Measurements from ENCODE around the gene NAV1.
"Not testable (repeated sequence)": the region's sequence is repeated elsewhere in the genome, so short reads cannot be mapped to it uniquely, and the experiment has no call there.

NAV1 gene

GRCh38 chr1:201504179-201504631 is 34.7 kb upstream of the NAV1 start:
- DNase-seq (ENCODE audit: low read depth, low spot score), result no peak

- DNase-seq (ENCODE audit: low read depth, low spot score), result no peak
Observed at GRCh38 chr1:201504799-201505502, 34.0 kb upstream of the NAV1 start.

DNA sequence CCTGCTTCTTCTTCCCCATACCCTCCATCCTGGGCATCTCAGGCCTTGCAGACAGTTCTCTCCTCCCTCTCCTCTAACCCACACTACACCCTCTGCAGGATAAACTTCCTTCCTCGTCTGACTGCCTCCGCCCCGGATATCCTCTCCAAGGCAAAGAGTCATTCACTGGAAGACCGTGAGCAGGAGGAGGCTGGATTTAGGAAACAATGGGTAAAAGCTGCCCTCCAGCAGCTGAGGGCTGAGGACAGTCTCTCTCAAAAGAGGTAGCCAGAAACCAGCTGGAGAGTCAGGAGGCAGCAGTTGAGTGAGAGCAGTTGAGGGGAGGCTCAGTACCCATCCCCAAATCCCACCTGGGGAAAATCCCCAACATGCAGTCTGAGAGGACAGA is 33.4 kb upstream of the NAV1 start:
- DNase-seq (ENCODE audit: low read depth, low spot score), result no peak

DNA sequence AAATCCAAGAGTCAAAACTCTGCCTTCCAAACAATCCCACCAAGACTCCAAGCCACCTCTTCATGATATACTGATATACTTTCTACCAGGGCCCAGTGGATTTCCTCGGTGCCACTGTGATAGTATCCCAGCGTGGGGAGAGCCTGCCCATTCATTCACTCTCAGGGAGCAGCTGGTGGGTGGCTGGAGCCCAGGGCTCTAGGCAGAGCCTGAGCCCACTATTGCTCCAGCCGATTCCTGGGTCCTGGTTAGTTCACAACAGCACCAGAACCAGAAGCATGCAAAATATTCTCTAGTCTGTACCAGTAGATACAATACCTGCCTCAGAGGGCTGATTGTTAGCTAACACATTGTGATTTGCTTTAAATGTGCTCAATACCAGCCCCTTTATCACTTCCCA is 32.8 kb upstream of the NAV1 start:
- no peak for DNase-seq (ENCODE audit: low read depth, low spot score)

DNA sequence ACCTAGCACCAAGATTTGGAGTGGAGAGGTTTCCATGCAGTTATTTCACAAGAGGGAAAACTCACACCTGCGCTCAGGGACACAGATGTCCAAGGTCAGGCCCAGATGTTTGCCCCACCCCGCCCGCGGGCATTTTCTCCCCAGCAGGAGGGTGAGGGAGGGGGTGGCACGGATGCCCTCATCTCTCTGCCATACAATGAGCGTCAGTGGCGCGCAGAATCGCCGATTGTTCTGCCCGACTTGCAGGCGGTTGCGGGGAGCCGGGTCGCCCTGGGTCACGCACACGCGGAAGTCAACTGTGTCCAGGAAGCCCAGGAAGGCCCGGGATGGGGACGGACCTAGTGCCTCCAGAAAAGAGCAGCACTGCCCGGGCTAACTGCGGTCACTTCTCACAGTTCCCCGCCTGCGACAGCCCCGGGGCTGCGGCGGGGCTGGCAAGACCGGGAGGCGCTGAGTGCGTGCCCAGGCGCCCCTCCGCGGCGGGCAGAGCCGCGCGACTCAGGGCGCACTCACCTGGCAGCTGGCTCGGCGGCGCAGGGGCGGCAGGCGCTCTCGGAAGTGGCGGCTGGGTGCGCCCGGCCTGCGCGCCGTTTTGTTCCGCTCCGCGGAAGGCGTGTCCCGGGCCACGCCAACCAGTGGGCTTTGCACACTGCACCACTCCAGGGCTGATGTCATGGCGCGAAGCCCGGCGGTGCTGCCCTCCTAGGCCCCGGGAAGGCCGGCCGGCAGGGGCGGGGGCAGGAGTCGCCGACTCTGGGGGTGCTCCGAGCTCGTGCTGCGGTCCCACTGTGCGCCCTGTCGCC is 32.2 kb upstream of the NAV1 start, which contains the start of gene CSRP1:
TSS of gene CSRP1 (minus strand) at position 567 of the 803 bp plus-strand sequence. CDS start 10,820 bp downstream, outside the sequence.
- DNase-seq (ENCODE audit: low read depth, low spot score), result peak; percentile 57

GRCh38 chr1:201507360-201507675 is 31.6 kb upstream of the NAV1 start:
- no peak for DNase-seq (ENCODE audit: low read depth, low spot score)

- no peak for DNase-seq (ENCODE audit: low read depth, low spot score)
Observed at GRCh38 chr1:201508809-201509208, 30.1 kb upstream of the NAV1 start.

GRCh38 chr1:201509601-201510374 is 29.1 kb upstream of the NAV1 start:
- DNase-seq (ENCODE audit: low read depth, low spot score), result no peak

- no peak for DNase-seq (ENCODE audit: low read depth, low spot score)
Observed at GRCh38 chr1:201510734-201511133, 28.2 kb upstream of the NAV1 start.

- no peak for DNase-seq (ENCODE audit: low read depth, low spot score)
Observed at GRCh38 chr1:201511396-201511940, 27.5 kb upstream of the NAV1 start.

DNA sequence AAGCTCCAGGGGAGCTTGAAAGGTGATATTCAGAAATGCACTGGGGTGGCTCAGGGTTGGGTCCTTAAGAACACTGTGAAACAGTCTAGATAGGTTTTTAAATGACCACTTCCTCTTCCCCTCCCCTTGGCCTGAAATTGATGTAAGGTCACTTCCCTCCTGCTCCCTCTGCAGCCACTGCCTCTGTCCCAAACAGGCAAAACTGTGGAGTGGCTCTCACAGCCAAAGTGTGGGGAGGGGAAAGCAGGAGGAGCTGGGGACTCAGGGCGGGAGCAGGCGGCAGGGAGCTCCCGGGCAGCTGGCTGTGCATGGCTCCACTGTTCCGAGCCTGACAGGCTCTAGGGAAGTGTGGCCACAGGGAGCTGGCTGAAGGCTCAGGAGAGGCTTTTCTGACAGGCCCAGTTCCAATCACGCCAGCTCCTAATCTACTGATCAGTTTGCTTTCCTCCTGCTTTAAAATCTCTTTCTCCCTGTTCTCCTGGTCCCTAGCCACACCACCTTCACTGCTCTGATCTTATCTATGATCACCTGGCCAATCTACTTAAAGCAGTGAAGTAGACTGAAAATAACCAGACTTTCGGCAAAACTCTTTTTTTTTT is 26.9 kb upstream of the NAV1 start:
- DNase-seq (ENCODE audit: low read depth, low spot score), result no peak

GRCh38 chr1:201513498-201514243 is 25.3 kb upstream of the NAV1 start:
- DNase-seq (ENCODE audit: low read depth, low spot score), result no peak

- DNase-seq (ENCODE audit: low read depth, low spot score), result no peak
Observed at GRCh38 chr1:201514466-201514865, 24.5 kb upstream of the NAV1 start.

- DNase-seq (ENCODE audit: low read depth, low spot score), result no peak
Observed at GRCh38 chr1:201515062-201515750, 23.7 kb upstream of the NAV1 start.

DNA sequence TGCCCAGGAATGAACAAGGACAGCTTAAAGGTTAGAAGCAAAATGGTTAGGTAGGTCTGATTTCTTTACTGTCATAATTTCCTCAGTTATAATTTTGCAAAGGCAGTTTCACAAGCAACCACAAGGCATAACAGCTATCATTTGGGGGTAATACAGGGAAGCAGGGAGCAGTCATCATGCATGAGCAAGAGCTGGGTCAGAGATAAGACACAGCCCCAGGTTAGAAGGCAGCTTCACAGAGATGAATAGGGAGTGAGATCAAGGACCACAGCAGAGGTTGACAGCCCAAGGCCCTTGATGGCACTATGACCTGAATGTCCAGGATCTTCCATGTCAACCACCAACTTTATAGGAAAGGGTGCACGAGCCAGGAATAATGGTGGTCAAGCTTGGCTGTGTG is 23.0 kb upstream of the NAV1 start:
- no peak for DNase-seq (ENCODE audit: low read depth, low spot score)

DNA sequence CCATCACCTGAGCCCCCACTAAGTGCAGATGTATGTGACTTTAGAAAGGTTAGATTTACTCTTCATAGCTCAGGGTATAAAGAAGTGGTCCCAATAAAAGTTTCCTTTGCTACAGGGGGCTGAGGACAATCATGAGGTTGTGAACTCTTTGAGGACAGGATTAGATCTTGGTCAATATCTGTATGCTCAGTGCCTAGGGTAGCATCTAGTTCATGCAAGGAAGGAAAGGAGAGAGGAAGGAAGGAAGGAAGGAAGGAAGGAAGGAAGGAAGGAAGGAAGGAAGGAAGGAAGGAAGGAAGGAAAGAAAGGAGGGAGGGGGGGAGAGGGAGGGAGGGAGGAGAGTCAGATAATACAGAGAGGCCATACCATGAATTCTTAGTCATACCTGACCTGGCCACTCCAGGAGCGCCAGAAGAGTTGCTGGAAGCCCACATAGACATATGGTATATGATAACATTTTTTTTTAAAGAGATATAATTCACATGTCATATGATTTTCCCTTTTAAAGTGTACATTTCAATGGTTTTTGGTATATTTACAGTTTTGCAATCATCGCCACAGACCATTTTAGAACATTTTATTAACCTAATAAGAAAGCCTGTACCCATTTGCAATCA is 22.3 kb upstream of the NAV1 start:
- DNase-seq (ENCODE audit: low read depth, low spot score), result no peak

- no peak for DNase-seq (ENCODE audit: low read depth, low spot score)
Observed at GRCh38 chr1:201517631-201518030, 21.3 kb upstream of the NAV1 start.

GRCh38 chr1:201518071-201518470 is 20.9 kb upstream of the NAV1 start:
- DNase-seq (ENCODE audit: low read depth, low spot score), result no peak

GRCh38 chr1:201520046-201520575 is 18.8 kb upstream of the NAV1 start:
- DNase-seq (ENCODE audit: low read depth, low spot score), result not testable (repeated sequence)
